GM18507 (cell line): ENCODE data around the gene PPT2.

ENCODE experiments used
- DNase-seq: peaks from one replicate; pipeline ENCODE4 v3.0.0; 2011; ENCODE audit warnings: low read depth; ENCODE audit not compliant: insufficient read length; ENCODE audit errors: extremely low spot score
- FAIRE-seq: peaks from 2 replicates; lab custom pipeline; 2011; peaks lifted over from hg19 to GRCh38; lab: Jason Lieb, UNC

Gene PPT2

DNA sequence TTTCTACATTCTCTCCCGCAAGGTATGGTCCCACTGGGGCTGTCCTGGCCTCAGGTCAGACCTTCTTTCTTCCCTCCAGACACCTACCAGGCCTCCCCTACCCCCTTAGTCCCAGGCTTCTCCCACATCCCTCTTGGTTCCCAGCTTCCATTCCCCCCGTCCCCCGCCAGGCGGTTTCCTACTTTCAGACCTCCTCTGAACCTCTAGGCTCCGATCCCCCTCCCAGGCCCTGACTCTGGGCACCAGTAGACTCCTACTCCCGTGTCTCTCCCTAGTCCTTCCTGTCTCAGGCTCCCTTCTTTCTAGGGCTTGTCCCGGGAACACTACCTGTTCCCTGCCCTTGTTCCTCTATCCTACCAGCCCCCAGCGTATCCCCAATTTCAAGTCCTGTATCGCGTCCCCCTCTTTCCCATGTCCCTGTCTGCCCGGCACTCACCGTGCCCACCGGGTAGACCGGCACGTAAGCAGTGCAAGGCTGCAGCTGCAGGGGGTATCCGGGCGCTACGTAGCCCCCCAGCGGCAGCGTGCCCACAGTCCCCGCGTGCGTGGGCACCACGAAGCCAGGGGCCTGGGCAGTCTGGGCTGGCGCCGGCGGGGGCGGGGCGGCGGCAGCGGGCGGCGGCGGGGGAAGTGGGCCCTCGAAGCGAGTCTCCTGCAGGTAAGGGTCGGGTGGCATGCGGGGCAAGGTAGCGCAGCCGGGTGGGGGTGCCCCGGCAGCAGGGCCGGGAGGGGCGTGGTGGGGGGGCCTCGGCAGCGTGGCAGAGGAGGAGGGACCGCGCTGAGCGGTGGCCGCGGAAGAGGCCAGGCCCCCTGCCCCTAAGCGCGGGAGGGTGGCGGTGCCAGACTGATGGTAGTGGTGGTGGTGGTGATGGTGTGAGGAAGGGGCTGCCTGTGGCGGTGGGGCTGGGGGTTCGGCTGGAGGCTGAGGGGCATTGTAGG, 3.7 kb upstream of the PPT2 start:
- FAIRE-seq (no peak), DNase-seq (no peak)

DNA sequence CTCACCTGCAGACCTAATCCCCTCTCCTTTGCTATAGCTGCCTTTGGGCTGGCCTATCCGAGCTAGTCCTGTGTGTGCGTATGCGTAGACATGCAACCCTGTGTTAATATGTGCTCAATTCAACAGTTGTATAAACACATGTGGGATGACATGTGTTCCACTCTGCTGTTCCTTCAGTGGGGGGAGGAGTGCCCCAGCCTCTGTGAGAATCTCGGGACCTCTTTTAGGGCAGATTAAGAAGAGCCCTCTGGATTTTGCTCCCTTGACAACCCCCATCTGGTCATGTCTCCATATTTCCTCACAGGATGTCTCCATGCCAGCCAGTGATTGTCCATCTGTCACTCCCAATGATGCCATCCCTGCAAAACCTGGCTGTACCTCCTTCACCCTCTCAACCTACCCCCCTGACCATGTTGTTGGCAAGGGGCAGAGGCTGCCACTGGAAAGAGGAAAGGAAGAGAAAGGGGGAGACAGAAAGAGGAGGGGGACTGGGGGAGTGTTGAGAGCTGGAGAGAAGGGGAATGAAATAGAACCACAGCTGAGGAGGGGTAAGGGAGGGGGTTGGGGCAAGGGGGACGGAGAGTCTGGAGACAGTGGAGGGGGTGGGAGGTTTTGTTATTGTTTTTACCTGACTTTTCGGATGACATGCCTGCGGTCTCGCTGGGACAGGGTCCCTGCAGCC, 2.6 kb upstream of the PPT2 start:
- DNase-seq (no peak), FAIRE-seq (no peak)

DNA sequence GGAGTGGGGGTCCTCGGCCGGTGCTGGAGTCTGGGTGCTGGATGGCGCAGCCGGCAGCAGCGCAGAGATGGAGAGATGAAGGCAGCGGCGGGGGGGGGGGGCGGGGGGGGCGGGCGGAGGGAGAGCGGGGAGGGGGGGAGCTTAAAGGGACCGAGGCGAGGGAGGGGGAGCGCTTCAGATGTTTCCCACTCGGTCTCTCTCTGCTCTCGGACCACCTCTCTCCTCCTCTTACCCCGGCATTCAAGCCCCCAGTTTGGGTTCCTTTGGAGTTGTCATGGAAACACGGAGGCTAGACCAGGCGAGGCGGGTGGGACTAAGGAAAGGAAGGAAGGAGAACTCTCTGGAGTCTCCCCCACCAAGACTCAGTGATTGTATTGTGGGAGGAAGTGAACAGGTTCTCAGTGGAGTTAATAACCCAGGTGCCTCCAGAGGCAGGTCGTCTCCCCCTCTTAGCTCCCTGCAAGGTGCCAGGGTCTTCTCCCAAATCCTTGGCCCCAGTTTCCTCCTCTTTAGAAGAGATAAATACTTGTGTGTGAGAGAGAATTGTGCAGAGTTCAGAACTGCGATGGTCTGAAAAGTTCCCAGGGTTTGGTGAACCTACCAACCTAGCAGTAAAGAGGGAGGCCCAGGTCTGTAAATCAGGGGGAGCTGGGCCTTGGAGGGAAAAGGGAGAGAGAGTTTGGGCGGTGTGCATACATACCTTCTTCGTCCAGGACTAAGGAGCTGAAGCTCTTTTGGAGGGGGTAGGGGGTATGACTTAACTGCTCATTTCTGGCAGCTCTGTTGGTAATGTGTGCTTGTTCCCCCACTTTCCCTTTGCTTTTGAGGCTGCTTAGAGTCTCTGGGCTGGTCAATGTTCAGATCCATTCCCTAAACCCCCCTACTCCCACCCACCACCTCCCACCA, 1.8 kb upstream of the PPT2 start, which contains the start of gene PRRT1:
Gene PRRT1 (minus strand): TSS at position 77 of the 906 bp plus-strand sequence. CDS start 112 bp downstream, outside the sequence.
- DNase-seq (no peak), FAIRE-seq (no peak)

DNA sequence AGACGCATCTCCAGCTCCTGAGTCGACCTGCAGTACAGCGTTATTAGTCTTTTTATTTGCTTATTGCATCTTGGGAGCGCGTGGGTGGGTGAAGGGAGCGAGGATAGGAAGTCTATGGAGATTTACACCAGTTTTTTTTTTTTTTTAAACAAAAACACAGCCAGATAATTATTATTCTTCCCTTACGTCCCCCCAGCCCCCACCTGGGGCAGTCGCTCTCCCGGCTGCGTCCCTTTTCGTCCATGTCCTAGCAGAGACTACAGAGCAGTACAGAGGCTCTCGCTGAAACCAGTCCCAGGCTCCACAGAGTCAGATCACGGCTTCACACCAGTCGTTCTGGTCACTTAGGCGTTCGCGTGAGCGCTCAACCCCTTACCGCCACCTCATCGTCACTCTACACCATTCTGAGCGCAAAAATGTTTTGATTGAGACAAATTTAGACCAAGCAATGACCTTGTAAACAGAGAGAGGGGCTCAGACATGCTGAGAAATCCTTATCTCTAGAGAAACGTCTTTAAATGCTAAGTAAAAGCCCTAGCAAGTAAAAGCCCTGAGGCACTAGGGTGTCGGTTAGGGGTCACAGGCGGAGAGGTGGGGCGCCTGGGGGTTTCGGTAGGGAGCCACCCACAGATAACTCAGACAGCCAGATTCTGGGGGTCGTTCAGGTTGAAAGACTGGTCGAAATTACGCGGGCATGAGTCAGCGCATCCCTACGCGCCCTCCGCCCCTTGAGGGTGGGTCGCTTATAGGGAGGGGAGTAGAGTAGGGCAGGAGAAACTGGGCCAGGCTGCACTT, 975 bp upstream of the PPT2 start:
- DNase-seq, result no peak
- FAIRE-seq, result no peak

DNA sequence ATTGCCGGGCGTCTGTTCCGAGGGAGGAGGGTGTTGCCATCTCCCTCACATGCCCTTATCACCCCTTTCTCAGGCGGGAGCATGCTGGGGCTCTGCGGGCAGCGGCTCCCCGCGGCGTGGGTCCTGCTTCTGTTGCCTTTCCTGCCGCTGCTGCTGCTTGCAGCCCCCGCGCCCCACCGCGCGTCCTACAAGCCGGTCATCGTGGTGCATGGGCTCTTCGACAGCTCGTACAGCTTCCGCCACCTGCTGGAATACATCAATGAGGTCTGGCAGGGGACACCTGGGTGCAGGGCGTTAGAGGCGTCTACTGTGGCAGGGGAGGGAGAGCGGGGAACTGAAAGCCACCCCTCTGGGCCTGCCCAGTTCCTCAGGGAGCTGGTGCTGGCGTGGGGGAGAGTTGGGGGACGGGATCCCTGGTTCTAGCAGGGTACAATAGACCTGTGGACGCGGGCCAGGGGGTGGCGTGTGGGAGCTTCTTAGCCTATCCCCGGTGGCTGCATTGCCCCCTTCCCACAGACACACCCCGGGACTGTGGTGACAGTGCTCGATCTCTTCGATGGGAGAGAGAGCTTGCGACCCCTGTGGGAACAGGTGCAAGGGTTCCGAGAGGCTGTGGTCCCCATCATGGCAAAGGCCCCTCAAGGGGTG, 697 bp downstream of the PPT2 start:
- DNase-seq (peak; percentile 58), FAIRE-seq (peak; percentile 77)

DNA sequence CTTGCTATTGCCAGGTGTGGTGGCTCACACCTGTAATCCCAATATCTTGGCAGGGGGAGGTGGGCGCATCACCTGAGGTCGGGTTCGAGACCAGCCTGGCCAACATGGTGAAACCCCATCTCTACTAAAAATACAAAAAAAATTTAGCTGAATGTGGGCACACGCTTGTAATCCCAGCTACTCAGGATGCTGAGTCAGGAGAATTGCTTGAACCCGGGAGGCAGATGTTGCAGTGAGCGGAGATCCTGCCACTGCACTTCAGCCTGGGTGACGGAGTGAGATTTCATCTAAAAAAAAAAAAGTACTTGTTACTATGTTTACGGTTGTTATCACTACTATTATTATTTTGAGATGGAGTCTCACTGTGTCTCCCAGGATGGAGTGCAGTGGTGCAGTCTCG, 3.0 kb downstream of the PPT2 start:
- FAIRE-seq, result no peak

DNA sequence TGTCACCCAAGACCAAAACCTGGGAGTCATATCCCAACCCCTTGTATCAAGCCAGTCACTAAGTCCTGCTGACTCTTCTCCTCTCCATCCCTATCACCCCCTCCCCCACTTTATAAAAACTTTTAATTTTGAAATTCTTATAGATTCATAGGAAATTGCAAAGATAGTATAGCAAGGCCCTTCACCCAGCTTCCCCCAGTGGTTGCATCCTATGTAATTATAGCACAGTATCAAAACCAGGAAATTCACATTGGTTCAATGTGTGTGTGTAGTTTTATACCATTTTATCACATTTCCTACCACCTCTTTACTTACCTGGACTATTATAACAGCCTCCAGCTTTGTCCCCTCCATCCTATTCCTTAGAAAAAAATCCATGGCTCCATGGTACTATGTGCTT, 4.1 kb downstream of the PPT2 start:
- DNase-seq (no peak), FAIRE-seq (no peak)

More for the DNA sequence above, 3.0 kb downstream of the PPT2 start:
- no peak for DNase-seq

DNA sequence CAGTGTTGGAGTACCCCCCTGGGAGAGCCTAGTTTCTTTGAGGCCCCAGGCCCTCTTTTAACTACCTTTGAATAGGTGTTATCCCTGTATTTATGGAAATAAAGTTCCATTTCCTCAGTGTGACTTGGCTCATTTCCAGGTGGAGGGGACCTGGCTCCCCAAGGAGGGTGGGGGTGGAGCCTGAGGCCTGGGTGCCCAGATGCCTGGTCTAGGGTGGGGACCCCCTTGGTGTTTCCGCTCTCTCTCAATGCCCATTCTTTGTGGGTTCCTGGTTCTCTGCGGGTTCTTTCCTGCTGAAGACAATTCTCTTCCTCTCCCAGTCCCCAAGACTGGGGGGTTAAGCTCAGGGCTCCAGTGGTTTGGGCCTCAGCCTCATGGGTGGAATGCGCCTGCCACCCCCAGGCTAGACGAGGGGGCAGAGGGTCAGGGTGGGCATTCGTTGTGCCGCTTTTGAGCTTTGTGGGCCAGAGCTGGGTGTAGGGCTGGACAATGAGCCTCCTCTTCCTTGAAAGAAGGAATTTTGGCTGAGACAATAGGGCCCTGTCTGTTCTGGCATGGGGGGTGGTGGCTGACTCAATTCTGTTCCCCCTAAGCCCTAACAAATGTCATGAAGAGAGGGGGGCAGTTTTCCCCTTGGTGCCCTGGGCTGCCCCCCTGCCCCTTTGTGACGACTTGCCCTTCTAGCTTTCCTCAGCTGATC, 9.8 kb downstream of the PPT2 start:
- FAIRE-seq, result no peak

DNA sequence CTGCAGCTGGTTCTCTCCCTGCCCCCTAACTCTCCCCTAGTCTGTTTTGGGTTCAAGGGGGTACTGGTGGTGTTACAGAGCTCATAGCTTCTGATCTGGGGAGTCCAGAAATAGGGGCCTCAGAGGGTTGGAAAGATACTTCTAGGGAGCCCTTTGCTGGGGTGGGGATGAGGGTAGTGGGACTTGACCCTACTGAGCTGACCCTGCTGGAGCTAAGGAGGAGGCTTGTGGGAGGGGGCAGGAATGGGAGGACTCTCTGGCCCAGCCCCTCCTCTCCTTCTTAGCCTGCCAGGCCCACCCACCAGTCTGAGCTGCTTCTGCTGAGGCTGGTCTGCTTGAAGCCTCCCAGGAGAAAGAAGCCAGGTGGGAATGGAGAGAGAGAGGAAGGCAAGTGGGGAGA, 10.4 kb downstream of the PPT2 start, which contains the start of gene EGFL8:
Gene EGFL8 (plus strand): TSS at position 301 of the 400 bp plus-strand sequence. CDS start 1,571 bp downstream, outside the sequence.
- FAIRE-seq (no peak), DNase-seq (no peak)

More for the DNA sequence above, 9.8 kb downstream of the PPT2 start:
- DNase-seq, result no peak

DNA sequence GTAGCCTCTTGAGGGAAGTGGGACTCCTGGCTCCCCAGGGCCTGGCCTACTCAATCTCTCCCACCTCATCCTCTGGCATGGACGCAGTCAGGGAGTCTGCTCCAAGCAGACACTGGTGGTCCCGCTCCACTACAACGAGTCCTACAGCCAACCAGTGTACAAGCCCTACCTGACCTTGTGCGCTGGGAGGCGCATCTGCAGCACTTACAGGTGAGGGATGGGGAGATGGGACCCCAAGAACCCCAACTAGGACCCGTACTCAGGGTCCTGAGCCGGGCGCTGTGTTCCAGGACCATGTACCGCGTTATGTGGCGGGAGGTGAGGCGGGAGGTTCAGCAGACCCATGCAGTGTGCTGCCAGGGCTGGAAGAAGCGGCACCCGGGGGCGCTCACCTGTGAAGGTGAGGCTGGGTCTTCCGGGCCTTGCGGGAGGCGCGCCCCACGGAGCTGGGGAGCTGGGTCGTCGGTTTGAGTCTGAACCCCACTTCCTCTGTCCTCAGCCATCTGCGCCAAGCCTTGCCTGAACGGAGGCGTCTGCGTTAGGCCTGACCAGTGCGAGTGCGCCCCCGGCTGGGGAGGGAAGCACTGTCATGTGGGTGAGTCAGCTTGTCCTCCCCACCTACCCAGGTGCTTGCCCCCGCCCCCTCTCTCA, 12.6 kb downstream of the PPT2 start:
- FAIRE-seq, result no peak

DNA sequence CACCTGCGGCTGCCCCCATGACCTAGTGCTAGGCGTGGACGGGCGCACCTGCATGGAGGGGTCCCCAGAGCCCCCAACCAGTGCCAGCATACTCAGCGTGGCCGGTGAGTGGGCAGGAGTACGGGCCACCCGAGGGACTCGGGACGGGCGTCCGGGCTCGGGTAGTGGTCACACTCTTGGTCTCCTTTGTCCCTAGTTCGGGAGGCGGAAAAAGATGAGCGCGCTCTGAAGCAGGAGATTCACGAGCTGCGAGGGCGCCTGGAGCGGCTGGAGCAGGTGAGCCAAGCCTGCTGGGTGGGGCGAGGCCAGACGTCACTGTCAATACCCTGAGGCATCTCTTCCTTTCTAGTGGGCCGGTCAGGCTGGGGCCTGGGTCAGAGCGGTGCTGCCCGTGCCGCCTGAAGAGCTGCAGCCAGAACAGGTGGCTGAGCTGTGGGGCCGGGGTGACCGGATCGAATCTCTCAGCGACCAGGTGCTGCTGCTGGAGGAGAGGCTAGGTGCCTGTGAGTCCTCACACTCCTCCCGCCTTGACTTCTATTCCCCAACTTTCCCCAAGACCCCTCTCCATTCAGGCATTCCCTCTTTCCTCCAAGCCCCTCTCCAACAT, 13.3 kb downstream of the PPT2 start:
- FAIRE-seq, result no peak

More for the DNA sequence above, 12.6 kb downstream of the PPT2 start:
- no peak for DNase-seq

DNA sequence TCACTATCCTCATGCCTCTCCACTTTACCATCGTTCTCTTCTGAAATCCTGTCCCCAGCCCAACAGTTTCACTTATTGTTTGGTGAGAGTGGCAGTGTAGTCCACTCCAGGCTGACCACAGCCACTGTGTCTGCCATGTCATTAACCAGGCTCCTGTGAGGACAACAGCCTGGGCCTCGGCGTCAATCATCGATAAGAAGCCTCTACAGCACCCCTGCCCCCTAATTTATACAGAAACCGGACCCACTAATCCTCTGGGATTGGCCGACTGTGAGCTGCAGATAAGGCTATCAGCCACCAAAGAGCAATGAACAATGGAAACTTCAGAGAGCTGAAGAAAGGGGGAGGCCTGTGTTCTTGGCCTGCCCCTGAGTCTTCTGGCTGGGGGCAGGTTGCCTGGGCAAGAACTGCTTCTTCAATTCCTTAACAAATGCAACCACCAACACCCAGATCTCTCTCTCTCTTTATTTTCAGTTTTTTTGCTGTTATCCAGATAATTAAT, 13.9 kb downstream of the PPT2 start:
- FAIRE-seq, result no peak
- DNase-seq, result no peak

More for the DNA sequence above, 13.3 kb downstream of the PPT2 start:
- no peak for DNase-seq

DNA sequence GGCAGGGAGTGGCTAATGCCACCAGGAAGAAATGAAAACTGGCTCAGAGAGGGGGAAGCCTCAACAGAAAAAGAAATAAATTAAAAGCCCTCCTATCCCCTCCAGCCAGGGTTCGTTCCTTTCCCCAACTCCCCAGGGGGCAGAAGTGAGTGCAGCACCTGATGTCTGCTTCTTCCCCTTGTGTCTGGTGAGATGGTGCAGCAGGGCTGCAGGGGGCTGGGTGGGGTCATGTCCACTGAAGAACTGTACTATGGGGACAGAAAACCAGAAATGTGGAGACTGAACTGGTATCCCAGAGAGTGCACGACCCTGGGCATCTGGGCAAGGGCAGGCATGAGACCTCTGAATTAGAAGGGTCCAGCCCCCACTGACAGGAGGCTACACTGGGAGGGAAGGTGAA, 14.4 kb downstream of the PPT2 start:
- DNase-seq (no peak), FAIRE-seq (no peak)

DNA sequence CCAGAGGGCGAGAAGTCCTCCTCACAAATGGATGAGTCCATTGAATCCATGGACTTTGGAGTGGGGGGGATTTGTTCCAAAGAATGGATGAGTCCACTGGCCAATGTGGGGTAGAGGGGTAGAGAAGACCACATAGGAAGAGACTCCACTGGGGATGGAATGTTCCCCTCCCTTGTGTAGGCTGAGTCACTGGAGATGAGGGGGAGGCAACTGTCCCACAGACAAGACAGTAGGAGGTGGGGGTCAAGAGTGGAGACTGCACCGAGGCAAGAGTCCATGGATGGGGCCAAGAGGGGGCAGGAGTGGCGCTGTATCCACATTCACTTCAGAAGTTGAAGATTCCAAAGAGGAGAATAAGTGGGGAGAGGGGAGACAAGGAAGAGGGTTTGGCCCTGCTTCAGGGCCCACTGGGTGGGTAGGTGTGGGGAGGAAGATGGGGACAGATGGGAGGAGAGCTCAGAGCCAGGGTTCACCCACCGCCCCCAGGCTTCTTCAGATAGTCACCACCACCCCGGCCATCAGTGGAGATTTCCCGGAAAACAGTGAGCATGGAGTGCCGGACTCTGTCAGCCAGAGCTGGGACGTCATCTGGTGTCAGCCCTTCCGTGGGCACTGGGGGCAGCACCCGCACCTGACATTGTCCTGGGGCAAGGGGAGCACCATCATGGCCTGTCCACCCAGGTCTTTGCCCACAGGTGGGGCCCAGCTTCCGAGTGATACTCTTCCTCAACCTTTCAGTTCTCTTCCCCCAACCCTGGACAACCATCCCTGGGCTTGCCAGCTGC, 15.1 kb downstream of the PPT2 start:
- FAIRE-seq (no peak), DNase-seq (no peak)

DNA sequence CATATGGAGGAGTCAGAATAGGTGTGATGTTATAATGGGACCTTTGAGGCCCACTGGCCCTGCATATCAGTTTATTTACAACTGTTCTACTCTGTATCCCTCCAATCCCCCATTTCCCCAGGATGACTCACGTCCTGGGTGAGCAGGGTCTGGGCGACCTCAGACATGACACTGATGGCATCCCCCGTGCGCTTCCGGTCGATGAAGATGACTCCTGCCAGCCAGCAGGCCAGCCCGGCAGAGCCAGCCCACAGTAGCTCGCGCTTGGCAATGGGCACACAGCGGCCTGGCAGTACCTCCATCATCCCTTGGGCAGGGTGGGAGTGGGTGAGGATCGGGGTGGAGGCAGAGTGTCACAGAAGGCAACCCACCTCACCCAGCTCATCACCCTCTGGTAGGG, 16.4 kb downstream of the PPT2 start:
- FAIRE-seq (no peak), DNase-seq (no peak)

DNA sequence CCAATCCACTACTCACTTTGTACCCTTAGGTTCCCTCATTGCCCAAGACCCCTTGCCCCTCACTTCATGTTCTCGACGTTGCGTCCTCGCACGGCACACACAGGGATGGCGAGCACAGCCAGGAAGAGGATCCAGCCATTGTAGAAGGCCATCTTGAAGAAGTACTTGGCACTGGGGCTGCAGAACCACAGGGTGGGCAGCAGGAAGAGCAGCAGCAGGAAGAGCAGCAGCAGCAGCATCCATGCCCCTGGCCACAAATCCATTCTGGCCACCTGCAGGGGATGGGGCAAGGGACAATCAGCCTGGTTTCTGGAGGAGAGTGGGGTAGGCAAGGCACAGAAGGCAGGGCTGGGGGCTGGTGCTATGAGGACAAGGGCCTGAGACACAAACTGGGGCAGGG, 17.3 kb downstream of the PPT2 start:
- no peak for DNase-seq
- FAIRE-seq, result no peak
